ENCODE measurements around the gene AKT1S1. TPM values are rescaled to one million over a fixed set of nuclear protein-coding genes. Genes with fewer than 3 reads are reported as not detected.

AKT1S1 gene
- total RNA-seq, 2 experiments from 2014 or later = 7.3 to 19.8 TPM

DNA sequence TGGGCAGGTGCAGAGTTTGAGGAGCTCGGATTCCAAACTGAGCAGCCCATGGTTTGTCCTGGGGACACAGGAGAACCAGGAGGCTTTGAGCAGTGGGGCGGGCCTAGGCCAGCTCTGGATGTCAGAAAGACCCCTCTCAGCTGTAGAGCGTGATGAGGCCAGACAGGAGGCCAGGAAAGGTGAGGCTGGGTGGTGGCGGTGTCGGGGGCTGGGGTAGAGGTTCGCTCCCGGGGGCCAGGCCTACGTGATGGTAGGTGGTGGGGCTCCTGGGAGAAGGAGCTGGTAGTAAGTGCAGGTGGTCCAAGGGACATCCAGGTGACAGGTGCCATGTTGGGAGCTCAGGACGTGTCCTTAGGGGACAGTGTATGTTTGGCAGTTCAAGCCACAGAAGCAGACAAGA is 39.7 kb downstream of the AKT1S1 start:
- Histone ChIP-seq H2AFZ (ENCODE audit: low read length) (no peak overlapping the region), H3K27ac (ENCODE audit: low read depth, low read length, poor library complexity, severe bottlenecking) (no peak overlapping the region), H3K79me2 (ENCODE audit: insufficient read depth, low read depth, low read length) (no peaks in the 10 kb centered on the region), H3K4me1 (ENCODE audit: insufficient read depth, low read length, poor library complexity, severe bottlenecking) (no peaks in the 10 kb centered on the region), H3K9me3 (ENCODE audit: low read length) (no peaks in the 10 kb centered on the region), H3K4me3 (ENCODE audit: low read depth, low read length, poor library complexity, severe bottlenecking) (no peak overlapping the region), H3K36me3 (ENCODE audit: insufficient read depth, low read length) (peaks cover 97% of the 10 kb centered on the region), H3K4me2 (ENCODE audit: low read length) (no peak overlapping the region), H4K20me1 (ENCODE audit: insufficient read depth, low read length) (no peaks in the 10 kb centered on the region), H3K9me2 (ENCODE audit: insufficient read depth, low read length) (no peaks in the 10 kb centered on the region)
- POLR2A ChIA-PET = no interaction called here
- BruUV-seq (replicated peaks) = no TSS peak
- intact Hi-C loops (cut with micrococcal nuclease; ENCODE audit: unreplicated experiment) = no loop called here
- TF ChIP-seq EZH2phosphoT487 (IDR thresholded peaks at IDR 0.05; ENCODE audit: borderline replicate concordance, low read depth, low read length) = no peak
- TF ChIP-seq, protein P1, sequence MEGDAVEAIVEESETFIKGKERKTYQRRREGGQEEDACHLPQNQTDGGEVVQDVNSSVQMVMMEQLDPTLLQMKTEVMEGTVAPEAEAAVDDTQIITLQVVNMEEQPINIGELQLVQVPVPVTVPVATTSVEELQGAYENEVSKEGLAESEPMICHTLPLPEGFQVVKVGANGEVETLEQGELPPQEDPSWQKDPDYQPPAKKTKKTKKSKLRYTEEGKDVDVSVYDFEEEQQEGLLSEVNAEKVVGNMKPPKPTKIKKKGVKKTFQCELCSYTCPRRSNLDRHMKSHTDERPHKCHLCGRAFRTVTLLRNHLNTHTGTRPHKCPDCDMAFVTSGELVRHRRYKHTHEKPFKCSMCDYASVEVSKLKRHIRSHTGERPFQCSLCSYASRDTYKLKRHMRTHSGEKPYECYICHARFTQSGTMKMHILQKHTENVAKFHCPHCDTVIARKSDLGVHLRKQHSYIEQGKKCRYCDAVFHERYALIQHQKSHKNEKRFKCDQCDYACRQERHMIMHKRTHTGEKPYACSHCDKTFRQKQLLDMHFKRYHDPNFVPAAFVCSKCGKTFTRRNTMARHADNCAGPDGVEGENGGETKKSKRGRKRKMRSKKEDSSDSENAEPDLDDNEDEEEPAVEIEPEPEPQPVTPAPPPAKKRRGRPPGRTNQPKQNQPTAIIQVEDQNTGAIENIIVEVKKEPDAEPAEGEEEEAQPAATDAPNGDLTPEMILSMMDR (conservative IDR thresholded peaks at IDR 0.05; ENCODE audit: low read length) = no peak
- DNase-seq (ENCODE audit: low spot score) = no peak
- CTCF ChIA-PET (ENCODE audit: unreplicated experiment) = no interaction called here

DNA sequence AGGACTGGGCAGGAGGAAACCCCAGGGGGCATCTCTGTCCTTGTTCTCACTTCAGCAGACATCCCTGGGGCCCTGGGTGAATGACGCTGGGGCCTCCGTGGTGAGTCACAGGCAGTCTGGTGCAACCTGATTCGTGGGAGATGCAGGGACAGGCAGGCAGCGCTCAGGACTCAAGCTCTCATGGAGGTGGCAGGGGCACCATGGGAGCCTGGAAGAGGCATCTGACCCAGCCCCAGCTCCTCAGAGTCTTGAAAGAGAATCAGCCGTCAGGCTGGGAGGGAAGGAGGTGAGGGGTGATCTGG is 40.2 kb downstream of the AKT1S1 start:
- Histone ChIP-seq H3K4me3 (ENCODE audit: low read depth, low read length, poor library complexity, severe bottlenecking) (no peak overlapping the region), H3K36me3 (ENCODE audit: insufficient read depth, low read length) (peaks cover 97% of the 10 kb centered on the region), H3K9me3 (ENCODE audit: low read length) (no peaks in the 10 kb centered on the region), H3K4me1 (ENCODE audit: insufficient read depth, low read length, poor library complexity, severe bottlenecking) (no peaks in the 10 kb centered on the region), H3K79me2 (ENCODE audit: insufficient read depth, low read depth, low read length) (no peaks in the 10 kb centered on the region), H4K20me1 (ENCODE audit: insufficient read depth, low read length) (no peaks in the 10 kb centered on the region), H2AFZ (ENCODE audit: low read length) (no peak overlapping the region), H3K9me2 (ENCODE audit: insufficient read depth, low read length) (no peaks in the 10 kb centered on the region), H3K27ac (ENCODE audit: low read depth, low read length, poor library complexity, severe bottlenecking) (no peak overlapping the region), H3K4me2 (ENCODE audit: low read length) (no peak overlapping the region)
- DNase-seq (ENCODE audit: low spot score) = no peak
- ChIA-PET CTCF (ENCODE audit: unreplicated experiment) (no interaction called here), POLR2A (no interaction called here)
- intact Hi-C loops (cut with micrococcal nuclease; ENCODE audit: unreplicated experiment) = no loop called here
- no TSS peak for BruUV-seq (replicated peaks)
- no peak for TF ChIP-seq EZH2phosphoT487 (IDR thresholded peaks at IDR 0.05; ENCODE audit: borderline replicate concordance, low read depth, low read length)
- TF ChIP-seq, protein P1 (conservative IDR thresholded peaks at IDR 0.05; ENCODE audit: low read length) = no peak

DNA sequence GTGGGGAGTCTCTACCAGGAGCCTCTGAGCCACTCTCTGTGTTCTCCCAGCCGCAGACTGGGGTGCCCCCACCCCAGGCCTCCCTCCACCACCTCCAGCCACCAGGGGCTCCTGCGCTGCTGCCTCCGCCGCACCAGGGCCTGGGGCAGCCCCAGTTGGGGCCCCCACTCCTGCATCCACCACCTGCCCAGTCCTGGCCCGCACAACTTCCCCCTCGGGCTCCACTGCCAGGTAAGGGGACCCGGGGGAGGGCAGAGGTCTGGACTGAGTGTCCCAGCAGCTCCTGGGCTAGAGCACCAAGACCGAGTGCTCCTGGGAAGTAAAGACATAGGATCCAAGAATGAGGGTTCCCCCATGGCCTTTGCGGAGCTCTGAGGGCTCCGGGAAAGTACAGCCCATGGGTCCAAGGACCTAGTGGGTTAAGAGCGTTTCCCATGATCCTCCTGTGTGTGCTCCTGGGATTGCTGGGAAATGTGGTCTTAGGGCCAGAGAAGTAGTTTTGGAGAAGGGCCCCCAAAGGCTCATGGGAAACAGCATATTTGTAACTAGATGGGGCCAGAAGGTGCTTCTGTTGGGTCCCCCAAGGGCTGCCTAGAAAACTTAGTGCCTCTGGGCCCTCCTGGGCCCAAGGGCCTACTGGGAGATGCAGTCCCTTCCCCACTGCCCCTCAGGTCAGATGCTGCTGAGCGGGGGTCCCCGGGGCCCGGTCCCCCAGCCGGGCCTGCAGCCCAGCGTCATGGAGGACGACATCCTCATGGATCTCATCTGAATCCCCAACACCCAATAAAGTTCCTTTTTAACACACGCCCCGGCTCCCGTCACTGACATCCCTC is 40.8 kb downstream of the AKT1S1 start:
- H3K9me2 ChIP-seq (ENCODE audit: insufficient read depth, low read length) = no peaks in the 10 kb centered on the region
- H3K4me2 ChIP-seq (ENCODE audit: low read length) = no peak overlapping the region
- POLR2A ChIA-PET = no interaction called here
- no peak for DNase-seq (ENCODE audit: low spot score)
- no peaks in the 10 kb centered on the region for H3K4me1 ChIP-seq (ENCODE audit: insufficient read depth, low read length, poor library complexity, severe bottlenecking)
- H3K27ac ChIP-seq (ENCODE audit: low read depth, low read length, poor library complexity, severe bottlenecking) = no peak overlapping the region
- H3K4me3 ChIP-seq (ENCODE audit: low read depth, low read length, poor library complexity, severe bottlenecking) = no peak overlapping the region
- intact Hi-C loops (cut with micrococcal nuclease; ENCODE audit: unreplicated experiment) = no loop called here
- H3K9me3 ChIP-seq (ENCODE audit: low read length) = no peaks in the 10 kb centered on the region
- CTCF ChIA-PET (ENCODE audit: unreplicated experiment) = no interaction called here
- H2AFZ ChIP-seq (ENCODE audit: low read length) = no peak overlapping the region
- TF ChIP-seq, protein P1 (conservative IDR thresholded peaks at IDR 0.05; ENCODE audit: low read length) = no peak
- no peak for TF ChIP-seq EZH2phosphoT487 (IDR thresholded peaks at IDR 0.05; ENCODE audit: borderline replicate concordance, low read depth, low read length)
- H4K20me1 ChIP-seq (ENCODE audit: insufficient read depth, low read length) = no peaks in the 10 kb centered on the region
- H3K79me2 ChIP-seq (ENCODE audit: insufficient read depth, low read depth, low read length) = no peaks in the 10 kb centered on the region
- BruUV-seq (replicated peaks) = no TSS peak
- H3K36me3 ChIP-seq (ENCODE audit: insufficient read depth, low read length) = peaks cover 98% of the 10 kb centered on the region
